K562 (cell line): ENCODE data around the gene MOG. TPM values are rescaled to one million over a fixed set of nuclear protein-coding genes. Genes with fewer than 3 reads are reported as not detected.

Source experiments
- ATAC-seq: fragments of 200-7000 bp; cut with Tn5 transposase; 3 replicates; pipeline ENCODE4 v1.9.1; 2020; ENCODE audit warnings: moderate library complexity
- BruUV-seq: library from RNA; stranded (reverse); fragments of 400-500 nt; replicated peaks from 2 replicates; lab custom pipeline; 2021; lab: Mats Ljungman, UMichigan
- CTCF ChIA-PET: fragments of 300-600 bp; formaldehyde crosslinking; extraction: SDS; loops from one replicate; lab custom pipeline; 2021; ENCODE audit warnings: low intra/inter-chr PET ratio; lab: Yijun Ruan, JAX
- POLR2A ChIA-PET: fragments of 300-600, 350-650 bp; sonication (Branson Sonifier 250); formaldehyde crosslinking; extraction: SDS; loops from one replicate; lab custom pipeline; 2021; ENCODE audit warnings: antibody characterized with exemption, inconsistent platforms; lab: Yijun Ruan, JAX
- DNase-seq, 4 experiments: peaks; one replicate each; pipeline versions ENCODE4 v3.0.0 to v3.0.0-alpha.2; 2011 to 2018; ENCODE audit warnings: low spot score in 3 of 4, mixed read lengths in 3 of 4; ENCODE audit errors: extremely low read depth in 1 of 4
- FAIRE-seq: peaks from 2 replicates; lab custom pipeline; 2011; peaks lifted over from hg19 to GRCh38; lab: Jason Lieb, UNC
- H2AFZ ChIP-seq: 2 replicates; pipeline ENCODE4 v1.6.0; 2011; ENCODE audit warnings: low read depth, low read length, control low read depth, inconsistent platforms
- H3K27ac ChIP-seq: fragments of 200-600 bp; 3 replicates; pipeline ENCODE4 v1.8.0; 2011; ENCODE audit warnings: low read depth, mild to moderate bottlenecking, control low read depth, inconsistent platforms, low read length, moderate library complexity, mixed read lengths; ENCODE audit errors: extremely low read depth
- H3K27me3 ChIP-seq, 2 experiments: fragments of 300-600 bp in 1 of 2; 2 replicates in 1 of 2; 3 replicates in 1 of 2; pipeline versions ENCODE4 v1.6.0 to v1.8.0; 2011; ENCODE audit warnings: inconsistent platforms in 2 of 2, low read length in 2 of 2, mild to moderate bottlenecking in 1 of 2, mixed read lengths in 1 of 2, moderate library complexity in 1 of 2; ENCODE audit not compliant: control insufficient read depth in 2 of 2, insufficient read depth in 2 of 2
- H3K36me3 ChIP-seq: fragments of 300-600 bp; 3 replicates; pipeline ENCODE4 v1.8.0; 2011; ENCODE audit warnings: mild to moderate bottlenecking, low read length, inconsistent platforms; ENCODE audit not compliant: control insufficient read depth, insufficient read depth
- H3K4me1 ChIP-seq, 2 experiments: fragments of 200-600 bp in 1 of 2; replicated peaks in 1 of 2; 2 replicates in 1 of 2; 3 replicates in 1 of 2; pipeline versions ENCODE4 v1.5.1 to v1.8.0; 2011; ENCODE audit warnings: inconsistent platforms in 2 of 2, low read length in 2 of 2, mild to moderate bottlenecking in 1 of 2, mixed read lengths in 1 of 2, moderate library complexity in 1 of 2; ENCODE audit not compliant: control insufficient read depth in 2 of 2, insufficient read depth in 2 of 2
- H3K4me2 ChIP-seq: 2 replicates; pipeline ENCODE4 v1.6.1; 2011; ENCODE audit warnings: low read length, control low read depth, inconsistent platforms, mixed read lengths; ENCODE audit not compliant: insufficient read depth
- H3K4me3 ChIP-seq: fragments of 200-600 bp; sonication (generic), shearing (Covaris generic); 2 replicates; pipeline ENCODE4 v1.5.1; 2016; ENCODE audit warnings: control low read depth, inconsistent platforms
- H3K79me2 ChIP-seq: fragments of 200-600 bp; 3 replicates; pipeline ENCODE4 v1.8.0; 2011; ENCODE audit warnings: low read length, inconsistent platforms; ENCODE audit not compliant: control insufficient read depth, insufficient read depth
- H3K9ac ChIP-seq, 2 experiments: 2 replicates each; pipeline versions ENCODE4 v1.6.0 to v1.6.1; 2011; ENCODE audit warnings: low read depth in 2 of 2, low read length in 2 of 2, control low read depth in 1 of 2, inconsistent platforms in 1 of 2, mild to moderate bottlenecking in 1 of 2, mixed read lengths in 1 of 2; ENCODE audit not compliant: insufficient read depth in 1 of 2
- H3K9me1 ChIP-seq: one replicate; pipeline ENCODE4 v1.6.0; 2011; ENCODE audit warnings: inconsistent platforms, mild to moderate bottlenecking, low read length, moderate library complexity; ENCODE audit not compliant: control insufficient read depth, insufficient read depth
- H3K9me3 ChIP-seq: replicated peaks from 2 replicates; pipeline ENCODE4 v1.5.1; 2011; ENCODE audit warnings: low read depth, low read length, inconsistent platforms; ENCODE audit not compliant: control insufficient read depth, insufficient read depth
- H4K20me1 ChIP-seq: replicated peaks from 2 replicates; pipeline ENCODE4 v1.6.1; 2011; ENCODE audit warnings: low read length, inconsistent platforms, mixed read lengths; ENCODE audit not compliant: control insufficient read depth, insufficient read depth
- BDP1 ChIP-seq: IDR thresholded peaks from 3 replicates; pipeline ENCODE4 v1.6.1; 2011; ENCODE audit not compliant: insufficient read length, insufficient read depth
- ESRRB ChIP-seq: fragments of 250-450 bp; sonication (Bioruptor Pico); IDR thresholded peaks from 2 replicates; pipeline ENCODE4 v1.5.0; 2020; ENCODE audit warnings: mild to moderate bottlenecking, moderate library complexity, borderline replicate concordance
- FOXK1 ChIP-seq: sonication (generic); formaldehyde crosslinking; IDR thresholded peaks from 2 replicates; pipeline ENCODE4 v1.8.0; 2022; ENCODE audit warnings: missing genetic modification reagents, mild to moderate bottlenecking, borderline replicate concordance
- GABPB2 ChIP-seq: fragments of 250-450 bp; sonication (Bioruptor Pico); conservative IDR thresholded peaks from 2 replicates; pipeline ENCODE4 v1.5.1; 2021; ENCODE audit warnings: mild to moderate bottlenecking
- KDM4B ChIP-seq, 2 experiments: fragments of 450-650 bp in 1 of 2; sonication (generic) in 1 of 2; IDR thresholded peaks; 2 replicates each; pipeline ENCODE4 v1.6.1; 2016 to 2017; ENCODE audit warnings: borderline replicate concordance in 2 of 2, antibody characterized with exemption in 1 of 2, low read depth in 1 of 2, mild to moderate bottlenecking in 1 of 2
- MLLT1 ChIP-seq, 2 experiments: fragments of 450-650 bp; IDR thresholded peaks; 2 replicates each; pipeline ENCODE4 v1.6.1; 2016
- MTF1 ChIP-seq: fragments of 250-450 bp; sonication (Bioruptor Pico); IDR thresholded peaks from 2 replicates; pipeline ENCODE4 v1.9.0; 2021; ENCODE audit warnings: moderate library complexity, mild to moderate bottlenecking, inconsistent platforms, borderline replicate concordance
- MYNN ChIP-seq, 2 experiments: sonication (generic); formaldehyde crosslinking in 1 of 2; IDR thresholded peaks; 2 replicates each; pipeline versions ENCODE4 v1.5.0 to v1.6.1; 2016 to 2020; ENCODE audit warnings: antibody characterized with exemption in 1 of 2, missing genetic modification reagents in 1 of 2
- SIX5 ChIP-seq, 2 experiments: IDR thresholded peaks; 2 replicates each; pipeline ENCODE4 v1.6.1; 2011; ENCODE audit warnings: low read length in 2 of 2, borderline replicate concordance in 1 of 2, low read depth in 1 of 2, mild to moderate bottlenecking in 1 of 2, moderate library complexity in 1 of 2; ENCODE audit not compliant: insufficient read depth in 1 of 2
- ZBTB7A ChIP-seq: IDR thresholded peaks from 2 replicates; pipeline ENCODE4 v1.6.1; 2011; ENCODE audit warnings: low read depth, mild to moderate bottlenecking, low read length, moderate library complexity, borderline replicate concordance; ENCODE audit not compliant: control insufficient read depth
- ZNF140 ChIP-seq: fragments of 250-450 bp; sonication (Bioruptor Pico); IDR thresholded peaks from 2 replicates; pipeline ENCODE4 v1.8.0; 2021; ENCODE audit warnings: moderate library complexity, mild to moderate bottlenecking, inconsistent platforms
- ZNF311 ChIP-seq: fragments of 250-450 bp; sonication (Bioruptor Pico); IDR thresholded peaks from 2 replicates; pipeline ENCODE4 v1.4.0; 2020; ENCODE audit warnings: mild to moderate bottlenecking, moderate library complexity
- WGBS: fragments of 100-300 bp; shearing (Covaris generic); methylation state at CpG from one replicate; pipeline ENCODE4 v1.1.6; 2016; ENCODE audit warnings: low coverage, mixed read lengths; ENCODE audit not compliant: insufficient coverage; ENCODE audit errors: missing lambda C conversion rate; 5-methylcytosine and 5-hydroxymethylcytosine counted together
- in situ Hi-C: fragments of 300-500 bp; cut with MboI; formaldehyde crosslinking; loops from 4 replicates; pipeline ENCODE4 v1.15.0; 2018; ENCODE audit warnings: inconsistent platforms, mixed read lengths
- intact Hi-C: fragments of 100-400 bp; cut with micrococcal nuclease; formaldehyde crosslinking; loops from 2 replicates; pipeline ENCODE4 v1.14.2; 2022
- polyA plus RNA-seq, 8 experiments: library from polyadenylated mRNA; depleted of rRNA in 4 of 8; stranded (reverse) in 5 of 8; unstranded in 3 of 8; fragments of >200 nt; fragmentation: Nextera tagmentation in 2 of 8; fragmentation: Illumina TruSeq in 1 of 8; extraction: Ambion mirVana in 2 of 8; extraction: Trizol in 1 of 8; gene quantifications; 2 replicates each; pipeline versions ENCODE4 v1.2.1 to v1.2.3, GENCODE V29; 2011 to 2014; ENCODE audit warnings: inconsistent platforms in 1 of 8, missing spikeins in 1 of 8
- total RNA-seq, 7 experiments: library from RNA; depleted of rRNA in 6 of 7; stranded (reverse); fragments of >200 nt in 6 of 7; fragmentation: Illumina TruSeq in 2 of 7; extraction: Trizol in 2 of 7; gene quantifications; 2 replicates each; pipeline versions ENCODE4 v1.2.1 to v1.2.3, GENCODE V29; 2011 to 2021; ENCODE audit warnings: low replicate concordance in 1 of 7
- TF ChIP-seq, protein P1 (sequence below): fragments of 450-650 bp; IDR thresholded peaks from 2 replicates; pipeline ENCODE4 v1.6.1; 2016; ENCODE audit warnings: antibody characterized with exemption

Gene MOG
- total and polyA plus RNA-seq, 9 of the 15 experiments (the other 6 are each of a cell fraction or from before 2014, with no cell fraction given) = not detected

- TF ChIP-seq MLLT1 (IDR thresholded peaks at IDR 0.05) (no peak), FOXK1 (CRISPR knock-in tag) (no peak), KDM4B (IDR thresholded peaks at IDR 0.05; ENCODE audit: borderline replicate concordance in 2 of 2, low read depth in 1 of 2) (no peak), BDP1 (no peak)
- TF ChIP-seq, protein P1, sequence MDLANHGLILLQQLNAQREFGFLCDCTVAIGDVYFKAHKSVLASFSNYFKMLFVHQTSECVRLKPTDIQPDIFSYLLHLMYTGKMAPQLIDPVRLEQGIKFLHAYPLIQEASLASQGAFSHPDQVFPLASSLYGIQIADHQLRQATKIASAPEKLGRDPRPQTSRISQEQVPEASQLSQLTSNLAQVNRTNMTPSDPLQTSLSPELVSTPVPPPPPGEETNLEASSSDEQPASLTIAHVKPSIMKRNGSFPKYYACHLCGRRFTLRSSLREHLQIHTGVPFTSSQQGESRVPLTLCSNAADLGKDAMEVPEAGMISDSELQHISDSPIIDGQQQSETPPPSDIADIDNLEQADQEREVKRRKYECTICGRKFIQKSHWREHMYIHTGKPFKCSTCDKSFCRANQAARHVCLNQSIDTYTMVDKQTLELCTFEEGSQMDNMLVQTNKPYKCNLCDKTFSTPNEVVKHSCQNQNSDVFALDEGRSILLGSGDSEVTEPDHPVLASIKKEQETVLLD = no peak
- TF ChIP-seq, all 486 proteins: peak for 6
Measured at GRCh38 chr6:29617782-29618554, 38.9 kb upstream of the MOG start (continued).

GRCh38 chr6:29619578-29620160 lies 37.2 kb upstream of the MOG start:
- ChIA-PET POLR2A (interaction anchor here (0.8 to 1.1 kb wide), 4 partner anchors 9 to 22 kb away, joined by 3 to 4 read pairs (median 4); partner anchors contain the start of gene GABBR1), CTCF (no interaction called here)
- H3K9me3 ChIP-seq = no peaks in the 10 kb centered on the region
- no peaks in the 10 kb centered on the region for H3K27me3 ChIP-seq
- no peak overlapping the region for H3K4me2 ChIP-seq
- intact Hi-C loops (no loop called here), in situ Hi-C loops (no loop called here)
- H3K36me3 ChIP-seq = peaks cover 88% of the 10 kb centered on the region
- no peak overlapping the region for H3K9ac ChIP-seq
- no peak overlapping the region for H2AFZ ChIP-seq
- H3K9me1 ChIP-seq = no peaks in the 10 kb centered on the region
- ATAC-seq = no peak
- no peak overlapping the region for H3K4me3 ChIP-seq
- no TSS peak for BruUV-seq
- FAIRE-seq = no peak
- peaks cover 5% of the 10 kb centered on the region in 2 experiments for H3K4me1 ChIP-seq
- no peaks in the 10 kb centered on the region for H3K79me2 ChIP-seq
- no peak overlapping the region for H3K27ac ChIP-seq
- no peak for DNase-seq
- no peaks in the 10 kb centered on the region for H4K20me1 ChIP-seq
- 69% methylated on average over 1 of the region's 1 CpG for WGBS
- TF ChIP-seq ESRRB (CRISPR knock-in tag) (no peak), SIX5 (IDR thresholded peaks at IDR 0.05; ENCODE audit: borderline replicate concordance in 1 of 2, insufficient read depth in 1 of 2, low read depth in 1 of 2, low read length in 2 of 2) (no peak), GABPB2 (CRISPR knock-in tag) (no peak), ZNF140 (CRISPR knock-in tag) (no peak), ZBTB7A (no peak), MYNN (IDR thresholded peaks at IDR 0.05) (no peak), MYNN (CRISPR knock-in tag; IDR thresholded peaks at IDR 0.05) (no peak), MTF1 (no peak), ZNF311 (no peak)
- TF ChIP-seq, protein P1 = no peak
